Left lung (tissue), 10 donors: ENCODE measurements around the gene DIPK1B. TPM values are rescaled to one million over a fixed set of nuclear protein-coding genes. Genes with fewer than 3 reads are reported as not detected.

Experiments used
- ATAC-seq: fragments of 200-7000 bp; cut with Tn5 transposase; one replicate; pipeline ENCODE4 v1.9.1; 2020; ENCODE audit warnings: moderate library complexity
- DNase-seq, 4 donors: peaks; one replicate each; pipeline ENCODE4 v3.0.0-alpha.2; 2013 to 2020
- H3K27ac ChIP-seq, 2 donors: fragments of 200-600 bp; sonication (generic) in 1 of 2; one replicate each; pipeline versions ENCODE4 v1.5.0 to v1.8.0; 2020 to 2021
- H3K27me3 ChIP-seq, 2 donors: fragments of 200-600 bp; sonication (generic) in 1 of 2; one replicate each; pipeline versions ENCODE4 v1.5.0 to v1.8.0; 2020 to 2021
- H3K36me3 ChIP-seq, 2 donors: fragments of 200-600 bp; sonication (generic) in 1 of 2; one replicate each; pipeline versions ENCODE4 v1.5.0 to v1.8.0; 2020 to 2021
- H3K4me1 ChIP-seq, 2 donors: fragments of 200-600 bp; one replicate each; pipeline ENCODE4 v1.8.0; 2021
- H3K4me3 ChIP-seq, 2 donors: fragments of 200-600 bp; sonication (generic) in 1 of 2; one replicate each; pipeline versions ENCODE4 v1.5.0 to v1.8.0; 2020 to 2021; ENCODE audit warnings: mild to moderate bottlenecking in 1 of 2
- H3K9me3 ChIP-seq, 2 donors: fragments of 200-600 bp; sonication (generic) in 1 of 2; one replicate each; pipeline versions ENCODE4 v1.5.0 to v1.8.0; 2020 to 2021
- intact Hi-C, 2 donors: fragments of 100-400 bp; cut with DNase I; formaldehyde crosslinking; loops; one replicate each; pipeline versions ENCODE4 v1.11.2 to v1.14.2; 2022
- polyA plus RNA-seq, 6 donors: library from polyadenylated mRNA; unstranded; fragments of 120-200 nt; gene quantifications; one replicate each; pipeline ENCODE4 v1.2.1, GENCODE V29; 2013; ENCODE audit not compliant: insufficient read length in 6 of 6
- total RNA-seq, 2 donors: library from RNA; stranded (reverse); fragmentation: NEBNext Ultra II Directional; extraction: Animal tissue kit (Norgen Biotek cat#: 25700); gene quantifications; one replicate each; pipeline ENCODE4 v1.2.1, GENCODE V29; 2021
- TF ChIP-seq, protein P1 (sequence below), 2 donors: fragments of 200-600 bp; sonication (generic) in 1 of 2; IDR thresholded peaks; one replicate each; pipeline versions ENCODE4 v1.5.0 to v1.8.0; 2021; ENCODE audit warnings: antibody characterized with exemption in 2 of 2
- donor health status: DM: no; HTN: yes; CAD: no.
- donor health status: DM: no; HTN: no; CAD: no.

Gene DIPK1B
- total and polyA plus RNA-seq, 8 donors: 12.6 to 37.4 (median 28.6) TPM

DNA sequence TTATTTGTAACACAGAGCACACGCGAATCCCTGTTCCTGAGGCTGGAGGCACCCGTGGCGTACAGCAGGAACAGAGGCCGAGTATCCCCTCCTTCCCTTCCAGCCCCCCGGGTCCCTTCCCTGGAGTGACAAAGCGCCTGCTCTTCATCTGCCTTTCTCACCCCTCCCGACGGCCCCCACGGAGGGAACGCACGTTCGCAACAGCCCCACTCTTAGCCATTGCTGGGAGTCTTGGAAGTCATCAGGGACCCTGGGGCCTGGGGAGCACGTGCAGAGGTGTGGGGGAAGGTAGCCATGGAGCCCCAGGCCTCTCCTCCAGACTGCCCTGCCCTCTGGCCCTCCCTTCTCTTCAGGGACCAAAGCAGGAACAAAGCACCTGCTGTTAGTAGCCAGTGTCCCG, 27.6 kb upstream of the DIPK1B start:
- no peak overlapping the region for H3K27ac ChIP-seq

DNA sequence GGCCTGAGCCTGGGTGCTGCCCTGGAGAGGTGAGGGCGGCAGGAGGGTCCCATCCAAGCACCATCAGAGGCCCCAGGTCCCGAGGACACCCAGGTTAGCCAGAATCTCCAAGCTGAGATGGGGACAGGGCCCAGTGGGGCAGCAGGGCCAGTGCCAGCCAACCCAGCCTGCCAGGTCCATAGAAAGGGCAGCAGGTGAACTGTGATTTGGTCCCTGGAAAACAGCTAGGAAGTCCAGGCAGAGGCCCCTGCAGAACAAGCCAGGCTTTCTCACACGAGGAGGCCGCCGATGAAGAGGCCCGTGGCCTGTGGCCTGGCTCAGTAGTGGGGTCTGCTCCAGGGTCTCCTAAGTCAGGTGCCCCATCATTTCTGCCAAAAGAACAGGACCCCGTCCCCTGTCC, 27.2 kb upstream of the DIPK1B start:
- Histone ChIP-seq H3K27me3 (no peaks in the 10 kb centered on the region), H3K36me3 (peaks cover 0 to 5% of the 10 kb centered on the region in 2 donors), H3K4me1 (peaks cover 24 to 82% of the 10 kb centered on the region in 2 donors), H3K9me3 (no peaks in the 10 kb centered on the region), H3K27ac (no peak overlapping the region), H3K4me3 (peak overlapping the region in 1 of 2 donors; percentile 94)
- intact Hi-C loops: no loop called here
- DNase-seq: no peak
- no peak for ATAC-seq
- TF ChIP-seq, protein P1, sequence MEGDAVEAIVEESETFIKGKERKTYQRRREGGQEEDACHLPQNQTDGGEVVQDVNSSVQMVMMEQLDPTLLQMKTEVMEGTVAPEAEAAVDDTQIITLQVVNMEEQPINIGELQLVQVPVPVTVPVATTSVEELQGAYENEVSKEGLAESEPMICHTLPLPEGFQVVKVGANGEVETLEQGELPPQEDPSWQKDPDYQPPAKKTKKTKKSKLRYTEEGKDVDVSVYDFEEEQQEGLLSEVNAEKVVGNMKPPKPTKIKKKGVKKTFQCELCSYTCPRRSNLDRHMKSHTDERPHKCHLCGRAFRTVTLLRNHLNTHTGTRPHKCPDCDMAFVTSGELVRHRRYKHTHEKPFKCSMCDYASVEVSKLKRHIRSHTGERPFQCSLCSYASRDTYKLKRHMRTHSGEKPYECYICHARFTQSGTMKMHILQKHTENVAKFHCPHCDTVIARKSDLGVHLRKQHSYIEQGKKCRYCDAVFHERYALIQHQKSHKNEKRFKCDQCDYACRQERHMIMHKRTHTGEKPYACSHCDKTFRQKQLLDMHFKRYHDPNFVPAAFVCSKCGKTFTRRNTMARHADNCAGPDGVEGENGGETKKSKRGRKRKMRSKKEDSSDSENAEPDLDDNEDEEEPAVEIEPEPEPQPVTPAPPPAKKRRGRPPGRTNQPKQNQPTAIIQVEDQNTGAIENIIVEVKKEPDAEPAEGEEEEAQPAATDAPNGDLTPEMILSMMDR (IDR thresholded peaks at IDR 0.05): no peak

More for the DNA sequence above, 27.6 kb upstream of the DIPK1B start:
- ATAC-seq (no peak), DNase-seq (no peak)
- Histone ChIP-seq H3K27me3 (no peaks in the 10 kb centered on the region), H3K4me1 (peaks cover 28 to 82% of the 10 kb centered on the region in 2 donors), H3K36me3 (peaks cover 0 to 5% of the 10 kb centered on the region in 2 donors), H3K4me3 (peak overlapping the region in 1 of 2 donors; percentile 94), H3K9me3 (no peaks in the 10 kb centered on the region)
- TF ChIP-seq, protein P1 (IDR thresholded peaks at IDR 0.05): no peak
- intact Hi-C loops: no loop called here

DNA sequence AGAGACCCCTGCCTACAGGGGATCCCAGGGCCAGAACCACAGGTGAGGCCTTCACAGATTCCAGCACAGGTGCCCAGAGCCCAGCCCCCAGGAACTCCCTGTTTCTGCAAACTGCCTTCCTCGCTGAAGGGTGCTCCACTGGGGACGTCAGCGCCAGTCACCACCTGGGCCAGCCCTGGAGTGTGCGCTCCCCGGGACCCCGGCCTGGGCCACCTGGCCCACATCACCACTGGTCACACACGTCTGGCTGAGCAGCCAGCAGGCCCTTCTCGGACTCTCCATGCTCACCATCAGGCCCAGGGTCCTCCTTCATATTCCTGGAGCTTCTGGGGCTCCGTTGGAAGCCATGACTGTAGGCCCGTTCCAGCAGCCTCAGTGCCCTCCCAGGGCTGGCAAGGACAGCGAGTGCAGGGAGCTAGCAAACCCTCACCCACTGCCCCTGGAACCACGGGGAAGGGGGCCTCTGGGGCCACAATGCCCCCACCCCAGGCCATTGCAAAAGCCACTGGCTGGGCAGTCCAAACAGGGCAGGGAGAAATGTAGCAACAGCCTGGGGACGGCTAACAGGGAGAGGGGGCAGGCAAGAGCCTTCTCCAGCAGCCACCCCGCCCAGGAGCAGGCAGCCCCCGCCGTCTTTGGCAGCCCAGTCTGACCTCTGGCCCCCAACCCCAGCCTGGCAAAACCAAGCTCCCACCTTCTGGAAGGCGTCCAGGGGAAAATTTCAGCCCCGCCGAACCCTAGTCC, 26.4 kb upstream of the DIPK1B start:
- no peaks in the 10 kb centered on the region for H3K27me3 ChIP-seq
- TF ChIP-seq, protein P1 (IDR thresholded peaks at IDR 0.05): no peak
- H3K4me3 ChIP-seq: peak overlapping the region; percentile 92 to 94
- peaks cover 24 to 83% of the 10 kb centered on the region in 2 donors for H3K4me1 ChIP-seq
- no peaks in the 10 kb centered on the region for H3K9me3 ChIP-seq
- no peak for DNase-seq
- intact Hi-C loops: no loop called here
- peaks cover 0 to 5% of the 10 kb centered on the region in 2 donors for H3K36me3 ChIP-seq
- peak; percentile 25 for ATAC-seq
- H3K27ac ChIP-seq: peak overlapping the region; percentile 85 to 99

DNA sequence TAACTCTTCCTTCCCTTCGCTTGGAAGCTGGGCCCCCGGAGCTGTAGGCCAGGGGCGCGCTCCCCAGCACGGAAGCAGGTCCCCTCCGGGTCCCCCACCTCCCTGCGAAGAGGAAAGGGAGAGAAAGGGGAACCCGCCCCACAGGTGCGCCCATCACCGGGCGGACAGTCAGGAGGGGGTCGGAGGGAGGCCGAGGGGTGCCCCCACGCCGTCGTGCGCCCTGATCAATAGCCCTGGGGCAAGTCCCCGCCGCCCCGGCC, 25.9 kb upstream of the DIPK1B start:
- Histone ChIP-seq H3K27me3 (no peaks in the 10 kb centered on the region), H3K4me1 (peaks cover 24 to 82% of the 10 kb centered on the region in 2 donors), H3K4me3 (peak overlapping the region; percentile 92 to 94), H3K36me3 (peaks cover 0 to 2% of the 10 kb centered on the region in 2 donors), H3K9me3 (no peaks in the 10 kb centered on the region), H3K27ac (peak overlapping the region; percentile 85 to 99)
- no peak for ATAC-seq
- no peak for DNase-seq
- TF ChIP-seq, protein P1 (IDR thresholded peaks at IDR 0.05): no peak
- intact Hi-C loops: no loop called here

DNA sequence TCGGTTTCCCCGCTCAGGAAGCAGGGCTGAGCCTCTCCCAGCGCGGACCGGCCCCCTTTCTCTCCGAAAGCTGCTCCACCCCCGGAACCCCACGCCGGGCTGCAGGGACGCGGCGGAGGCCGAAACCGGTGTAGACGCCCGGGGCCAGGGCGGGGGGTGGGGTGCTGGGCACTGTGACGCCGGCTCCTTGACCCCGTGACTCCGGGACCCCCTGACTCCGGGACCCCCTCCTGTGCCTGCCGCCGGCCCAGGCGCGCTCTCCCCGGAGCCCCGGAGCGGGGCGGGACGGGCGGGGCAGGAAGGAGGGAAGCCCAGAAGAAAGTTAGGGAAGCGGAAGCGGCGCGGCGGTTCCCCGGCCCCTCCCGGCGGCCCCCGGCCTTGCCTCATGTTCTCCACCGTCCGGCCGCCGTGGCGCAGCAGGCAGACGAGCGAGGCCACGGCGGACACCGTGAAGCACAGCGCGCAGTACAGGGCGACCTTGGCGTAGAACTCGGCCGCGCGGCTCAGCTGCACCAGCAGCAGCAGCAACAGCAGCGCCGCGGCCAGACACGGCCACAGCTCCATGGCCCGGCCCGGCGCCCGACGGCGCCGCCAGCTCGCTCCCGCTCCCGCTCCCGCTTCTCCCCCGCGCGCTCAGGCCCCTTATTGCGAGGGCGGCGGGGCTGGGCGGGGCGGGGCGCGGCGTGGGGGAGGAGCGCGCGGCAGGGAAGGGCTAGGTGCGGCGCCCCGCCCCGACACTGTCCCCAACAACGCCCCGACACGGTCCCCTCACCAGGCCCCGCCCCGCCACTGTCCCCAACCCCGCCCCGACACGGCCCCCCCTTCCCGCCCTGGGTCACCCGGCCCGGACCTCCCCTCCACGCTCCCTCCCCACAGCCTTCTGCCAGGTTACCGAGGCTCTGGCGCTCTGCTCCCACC, 25.3 kb upstream of the DIPK1B start, which contains the start of gene AGPAT2:
TSS of gene AGPAT2 (minus strand) at position 664 of the 918 bp plus-strand sequence. CDS start at position 564, 100 bp downstream.
- Histone ChIP-seq H3K4me1 (peaks cover 24 to 79% of the 10 kb centered on the region in 2 donors), H3K27me3 (no peaks in the 10 kb centered on the region), H3K4me3 (peak within 1 kb of the TSS; percentile 92 to 94), H3K27ac (peak within 1 kb of the TSS; percentile 85 to 99), H3K36me3 (no peaks in the 10 kb centered on the region), H3K9me3 (no peaks in the 10 kb centered on the region)
- TF ChIP-seq, protein P1 (IDR thresholded peaks at IDR 0.05): no peak
- DNase-seq (peak in 3 of 4 donors; percentile 64 to 95 (median 89)), ATAC-seq (peak; percentile 80)
- intact Hi-C loops: no loop called here
